Neural crest cell (in vitro differentiated cells): ENCODE measurements around the gene SPATA31C2. TPM values are rescaled to one million over a fixed set of nuclear protein-coding genes. Genes with fewer than 3 reads are reported as not detected.
"Not testable (repeated sequence)": the region's sequence is repeated elsewhere in the genome, so short reads cannot be mapped to it uniquely, and the experiment has no call there.

Source experiments
- DNase-seq: peaks from one replicate; pipeline ENCODE4 v3.0.0; 2021; ENCODE audit warnings: low read depth, mixed read lengths, low spot score
- H3K27ac Mint-ChIP-seq: one replicate; pipeline ENCODE4 v1.8.0; 2021; ENCODE audit warnings: mild to moderate bottlenecking, mixed read lengths; ENCODE audit not compliant: unreplicated experiment
- H3K27me3 Mint-ChIP-seq: 2 replicates; pipeline ENCODE4 v1.8.0; 2021; ENCODE audit warnings: low read depth, mild to moderate bottlenecking, mixed read lengths
- H3K36me3 Mint-ChIP-seq: 2 replicates; pipeline ENCODE4 v1.8.0; 2021; ENCODE audit warnings: low read depth, mild to moderate bottlenecking, mixed read lengths
- H3K4me1 Mint-ChIP-seq: 2 replicates; pipeline ENCODE4 v1.8.0; 2021; ENCODE audit warnings: mixed read lengths
- H3K4me3 Mint-ChIP-seq: one replicate; pipeline ENCODE4 v1.8.0; 2021; ENCODE audit warnings: mild to moderate bottlenecking, mixed read lengths
- H3K9me3 Mint-ChIP-seq: 2 replicates; pipeline ENCODE4 v1.8.0; 2021; ENCODE audit warnings: mixed read lengths
- CTCF ChIP-seq: fragments of 200-600 bp; sonication (generic); conservative IDR thresholded peaks from 2 replicates; pipeline ENCODE4 v1.5.0; 2021; ENCODE audit warnings: antibody characterized with exemption, mild to moderate bottlenecking
- long read RNA-seq: library from polyadenylated mRNA; unstranded; transcript quantifications from one replicate; pipeline ENCODE4 v2.0.0, GENCODE V29; 2020
- total RNA-seq: library from RNA; stranded (reverse); gene quantifications from 2 replicates; pipeline ENCODE4 v1.2.1, GENCODE V29; 2021

The SPATA31C2 gene
- total RNA-seq = 1.5 and 2.0 TPM in 2 replicates
- long read RNA-seq = 0 reads

- not testable (repeated sequence) for H3K4me3 Mint-ChIP-seq, H3K36me3 Mint-ChIP-seq, DNase-seq, H3K27ac Mint-ChIP-seq, H3K9me3 Mint-ChIP-seq, H3K27me3 Mint-ChIP-seq, H3K4me1 Mint-ChIP-seq
Observed at GRCh38 chr9:88138375-88138774, at the start of gene SPATA31C2. Gene SPATA31C2, minus strand, starts transcription at chr9:88138475. Its CDS starts 29 bp downstream, at chr9:88138446.

GRCh38 chr9:88187631-88188030 lies 49.4 kb upstream of the SPATA31C2 start:
- DNase-seq = no peak
- Mint-ChIP-seq H3K27ac (no peak overlapping the region), H3K9me3 (peaks cover 2% of the 10 kb centered on the region), H3K27me3 (peaks cover 2% of the 10 kb centered on the region), H3K4me3 (no peak overlapping the region), H3K4me1 (no peaks in the 10 kb centered on the region), H3K36me3 (no peaks in the 10 kb centered on the region)
- TF ChIP-seq CTCF = no peak

GRCh38 chr9:88186495-88187110 lies 48.3 kb upstream of the SPATA31C2 start:
- Mint-ChIP-seq H3K27ac (no peak overlapping the region), H3K4me1 (no peaks in the 10 kb centered on the region), H3K4me3 (no peak overlapping the region), H3K9me3 (peaks cover 2% of the 10 kb centered on the region), H3K36me3 (no peaks in the 10 kb centered on the region), H3K27me3 (no peaks in the 10 kb centered on the region)
- TF ChIP-seq CTCF = no peak
- no peak for DNase-seq

- H3K27ac Mint-ChIP-seq = no peak overlapping the region
- H3K27me3 Mint-ChIP-seq = no peaks in the 10 kb centered on the region
- H3K4me1 Mint-ChIP-seq = no peaks in the 10 kb centered on the region
- no peaks in the 10 kb centered on the region for H3K36me3 Mint-ChIP-seq
- TF ChIP-seq CTCF = no peak
- DNase-seq = no peak
- peaks cover 1% of the 10 kb centered on the region for H3K9me3 Mint-ChIP-seq
- H3K4me3 Mint-ChIP-seq = no peak overlapping the region
Observed at GRCh38 chr9:88184976-88185375, 46.7 kb upstream of the SPATA31C2 start.

- Mint-ChIP-seq H3K27ac (no peak overlapping the region), H3K4me1 (no peaks in the 10 kb centered on the region), H3K9me3 (no peaks in the 10 kb centered on the region), H3K4me3 (no peak overlapping the region), H3K27me3 (no peaks in the 10 kb centered on the region), H3K36me3 (no peaks in the 10 kb centered on the region)
- DNase-seq = no peak
- TF ChIP-seq CTCF = no peak
Observed at GRCh38 chr9:88183798-88184495, 45.7 kb upstream of the SPATA31C2 start.

- Mint-ChIP-seq H3K4me1 (no peaks in the 10 kb centered on the region), H3K27me3 (peaks cover 2% of the 10 kb centered on the region), H3K4me3 (no peak overlapping the region), H3K27ac (no peak overlapping the region), H3K36me3 (no peaks in the 10 kb centered on the region), H3K9me3 (no peaks in the 10 kb centered on the region)
- no peak for TF ChIP-seq CTCF
- no peak for DNase-seq
Observed at GRCh38 chr9:88182501-88182900, 44.2 kb upstream of the SPATA31C2 start.
